ENCODE measurements around the gene ANKRD13C. TPM values are rescaled to one million over a fixed set of nuclear protein-coding genes. Genes with fewer than 3 reads are reported as not detected.

Gene ANKRD13C
- total and polyA plus RNA-seq, 4 donors: 8.7 to 52.8 (median 13.7) TPM

DNA sequence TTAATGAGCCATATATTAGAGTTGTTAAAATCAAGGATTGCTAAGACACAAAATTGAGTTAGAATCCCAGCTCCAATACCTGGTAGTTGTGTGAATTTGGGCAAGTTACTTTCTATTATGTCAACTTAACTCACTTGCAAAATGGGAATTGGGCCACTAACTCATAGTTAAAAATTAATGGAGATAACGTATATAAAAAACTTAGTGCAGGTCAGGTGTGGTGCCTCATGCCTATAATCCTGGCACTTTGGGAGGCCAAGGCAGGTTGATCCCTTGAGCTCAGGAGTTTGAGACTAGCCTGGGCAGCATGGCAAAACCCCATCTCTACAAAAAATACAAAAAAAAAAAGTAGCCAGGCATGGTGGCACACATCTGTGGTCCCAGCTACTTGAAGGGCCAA is 75.8 kb downstream of the ANKRD13C start:
- Histone ChIP-seq H3K36me3 (ENCODE audit: control insufficient read depth in 4 of 4, insufficient read depth in 4 of 4, low read length in 4 of 4) (peaks cover 2 to 12% (median 7%) of the 10 kb centered on the region in 4 donors), H3K9ac (ENCODE audit: insufficient read depth in 1 of 2, low read length in 2 of 2) (no peak overlapping the region), H3K27me3 (ENCODE audit: control insufficient read depth in 3 of 3, insufficient read depth in 3 of 3, low read length in 2 of 3) (no peaks in the 10 kb centered on the region), H3K27ac (ENCODE audit: low read depth in 1 of 2, low read length in 1 of 2) (no peak overlapping the region), H3K4me3 (no peak overlapping the region), H3K4me1 (ENCODE audit: control insufficient read depth in 5 of 5, insufficient read depth in 5 of 5, low read length in 5 of 5) (no peaks in the 10 kb centered on the region), H3K9me3 (ENCODE audit: control insufficient read depth in 4 of 4, insufficient read depth in 3 of 4, low read length in 3 of 4) (no peaks in the 10 kb centered on the region)
- no peak for DNase-seq
- TF ChIP-seq, protein P1, sequence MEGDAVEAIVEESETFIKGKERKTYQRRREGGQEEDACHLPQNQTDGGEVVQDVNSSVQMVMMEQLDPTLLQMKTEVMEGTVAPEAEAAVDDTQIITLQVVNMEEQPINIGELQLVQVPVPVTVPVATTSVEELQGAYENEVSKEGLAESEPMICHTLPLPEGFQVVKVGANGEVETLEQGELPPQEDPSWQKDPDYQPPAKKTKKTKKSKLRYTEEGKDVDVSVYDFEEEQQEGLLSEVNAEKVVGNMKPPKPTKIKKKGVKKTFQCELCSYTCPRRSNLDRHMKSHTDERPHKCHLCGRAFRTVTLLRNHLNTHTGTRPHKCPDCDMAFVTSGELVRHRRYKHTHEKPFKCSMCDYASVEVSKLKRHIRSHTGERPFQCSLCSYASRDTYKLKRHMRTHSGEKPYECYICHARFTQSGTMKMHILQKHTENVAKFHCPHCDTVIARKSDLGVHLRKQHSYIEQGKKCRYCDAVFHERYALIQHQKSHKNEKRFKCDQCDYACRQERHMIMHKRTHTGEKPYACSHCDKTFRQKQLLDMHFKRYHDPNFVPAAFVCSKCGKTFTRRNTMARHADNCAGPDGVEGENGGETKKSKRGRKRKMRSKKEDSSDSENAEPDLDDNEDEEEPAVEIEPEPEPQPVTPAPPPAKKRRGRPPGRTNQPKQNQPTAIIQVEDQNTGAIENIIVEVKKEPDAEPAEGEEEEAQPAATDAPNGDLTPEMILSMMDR (IDR thresholded peaks at IDR 0.05; ENCODE audit: control extremely low read depth, extremely low read depth): no peak
- WGBS, 2 donors: 94 to 100% methylated on average over 1 of the region's 1 CpG
- ATAC-seq (ENCODE audit: insufficient read depth, low FRiP score): no peak

DNA sequence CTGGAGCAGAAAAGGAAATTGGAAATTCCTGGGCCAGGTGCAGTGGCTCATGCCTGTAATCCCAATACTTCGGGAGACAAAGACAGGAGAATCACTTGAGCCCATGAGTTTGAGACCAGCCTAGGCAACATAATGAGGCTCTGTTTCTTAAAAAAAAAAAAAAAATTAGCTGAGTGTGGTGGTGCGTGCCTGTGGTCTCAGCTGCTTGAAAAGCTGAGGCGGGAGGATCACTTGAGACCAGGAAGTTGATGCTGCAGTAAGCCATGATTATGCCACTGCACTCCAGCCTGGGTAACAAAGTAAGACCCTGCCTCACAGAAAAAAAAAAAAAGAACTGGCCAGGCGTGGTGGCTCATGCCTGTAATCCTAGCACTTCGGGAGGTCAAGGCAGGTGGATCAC is 76.6 kb downstream of the ANKRD13C start:
- H3K27ac ChIP-seq (ENCODE audit: low read depth in 1 of 2, low read length in 1 of 2): no peak overlapping the region
- H3K36me3 ChIP-seq (ENCODE audit: control insufficient read depth in 4 of 4, insufficient read depth in 4 of 4, low read length in 4 of 4): peaks cover 2 to 16% (median 8%) of the 10 kb centered on the region in 4 donors
- no peak for DNase-seq
- H3K27me3 ChIP-seq (ENCODE audit: control insufficient read depth in 3 of 3, insufficient read depth in 3 of 3, low read length in 2 of 3): no peaks in the 10 kb centered on the region
- H3K4me3 ChIP-seq: no peak overlapping the region
- H3K9me3 ChIP-seq (ENCODE audit: control insufficient read depth in 4 of 4, insufficient read depth in 3 of 4, low read length in 3 of 4): no peaks in the 10 kb centered on the region
- 95 to 98% methylated on average over 5 of the region's 5 CpGs for WGBS, 2 donors
- TF ChIP-seq, protein P1 (IDR thresholded peaks at IDR 0.05; ENCODE audit: control extremely low read depth, extremely low read depth): no peak
- H3K4me1 ChIP-seq (ENCODE audit: control insufficient read depth in 5 of 5, insufficient read depth in 5 of 5, low read length in 5 of 5): no peaks in the 10 kb centered on the region
- no peak overlapping the region for H3K9ac ChIP-seq (ENCODE audit: insufficient read depth in 1 of 2, low read length in 2 of 2)
- no peak for ATAC-seq (ENCODE audit: insufficient read depth, low FRiP score)

DNA sequence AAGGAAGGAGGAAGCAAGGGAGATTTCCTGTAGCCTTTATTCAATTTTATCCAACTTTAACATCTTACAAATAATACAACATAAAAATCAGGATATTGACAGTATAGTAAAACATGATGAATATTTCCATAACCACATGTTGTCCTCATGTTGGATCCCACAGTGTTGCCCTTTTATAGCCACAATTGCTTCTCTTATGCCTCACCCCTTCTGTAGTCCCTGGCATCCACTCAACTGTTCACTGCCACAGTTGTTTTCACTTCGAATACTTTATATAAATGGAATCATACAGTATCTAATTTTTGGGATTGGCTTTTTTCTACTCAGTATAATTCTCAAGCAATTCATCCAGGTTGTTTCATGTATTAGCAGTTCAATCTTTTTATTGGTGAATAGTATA is 88.6 kb downstream of the ANKRD13C start:
- no peak for ATAC-seq (ENCODE audit: insufficient read depth, low FRiP score)
- H3K4me1 ChIP-seq (ENCODE audit: control insufficient read depth in 5 of 5, insufficient read depth in 5 of 5, low read length in 5 of 5): no peaks in the 10 kb centered on the region
- H3K4me3 ChIP-seq: no peak overlapping the region
- H3K9ac ChIP-seq (ENCODE audit: insufficient read depth in 1 of 2, low read length in 2 of 2): no peak overlapping the region
- 89 to 97% methylated on average over 1 of the region's 1 CpG for WGBS, 2 donors
- peaks cover 0 to 2% (median 0%) of the 10 kb centered on the region in 4 donors for H3K9me3 ChIP-seq (ENCODE audit: control insufficient read depth in 4 of 4, insufficient read depth in 3 of 4, low read length in 3 of 4)
- TF ChIP-seq, protein P1 (IDR thresholded peaks at IDR 0.05; ENCODE audit: control extremely low read depth, extremely low read depth): no peak
- no peak overlapping the region for H3K27ac ChIP-seq (ENCODE audit: low read depth in 1 of 2, low read length in 1 of 2)
- peaks cover 2 to 39% (median 18%) of the 10 kb centered on the region in 4 donors for H3K36me3 ChIP-seq (ENCODE audit: control insufficient read depth in 4 of 4, insufficient read depth in 4 of 4, low read length in 4 of 4)
- H3K27me3 ChIP-seq (ENCODE audit: control insufficient read depth in 3 of 3, insufficient read depth in 3 of 3, low read length in 2 of 3): no peaks in the 10 kb centered on the region
- DNase-seq: no peak

DNA sequence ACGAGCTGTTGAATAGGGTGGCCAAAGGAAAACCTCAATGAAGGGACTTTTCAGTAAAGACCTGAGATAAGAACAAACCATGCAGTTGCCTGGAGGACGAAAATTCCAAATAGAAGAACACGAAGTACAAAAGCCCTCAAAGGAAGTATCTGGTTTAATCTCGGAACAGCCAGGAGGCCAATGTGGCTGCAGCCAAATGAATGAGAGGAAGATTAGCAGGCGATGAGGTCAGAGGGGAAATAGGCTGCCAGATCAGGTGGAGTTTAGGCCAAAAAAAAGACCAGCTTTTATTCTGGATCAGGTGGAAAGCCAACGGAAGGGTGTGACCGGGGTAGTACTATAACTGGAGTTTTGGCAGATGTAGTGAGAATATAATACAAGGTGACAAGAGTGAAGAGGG is 89.7 kb downstream of the ANKRD13C start:
- H3K36me3 ChIP-seq (ENCODE audit: control insufficient read depth in 4 of 4, insufficient read depth in 4 of 4, low read length in 4 of 4): peaks cover 2 to 34% (median 13%) of the 10 kb centered on the region in 4 donors
- H3K27me3 ChIP-seq (ENCODE audit: control insufficient read depth in 3 of 3, insufficient read depth in 3 of 3, low read length in 2 of 3): no peaks in the 10 kb centered on the region
- peaks cover 0 to 2% (median 0%) of the 10 kb centered on the region in 4 donors for H3K9me3 ChIP-seq (ENCODE audit: control insufficient read depth in 4 of 4, insufficient read depth in 3 of 4, low read length in 3 of 4)
- TF ChIP-seq, protein P1 (IDR thresholded peaks at IDR 0.05; ENCODE audit: control extremely low read depth, extremely low read depth): no peak
- no peak overlapping the region for H3K27ac ChIP-seq (ENCODE audit: low read depth in 1 of 2, low read length in 1 of 2)
- H3K4me1 ChIP-seq (ENCODE audit: control insufficient read depth in 5 of 5, insufficient read depth in 5 of 5, low read length in 5 of 5): no peaks in the 10 kb centered on the region
- 76 to 83% methylated on average over 7 of the region's 7 CpGs for WGBS, 2 donors
- ATAC-seq (ENCODE audit: insufficient read depth, low FRiP score): no peak
- no peak for DNase-seq
- no peak overlapping the region for H3K9ac ChIP-seq (ENCODE audit: insufficient read depth in 1 of 2, low read length in 2 of 2)
- H3K4me3 ChIP-seq: no peak overlapping the region

Measured in lung (tissue), 12 donors.